GM10248 (cell line): ENCODE data around the gene MT1E.

Experiments used
- CTCF ChIA-PET: fragments of 300-600 bp; sonication (Branson Sonifier 250); formaldehyde crosslinking; extraction: SDS; loops from one replicate; lab custom pipeline; 2021; ENCODE audit warnings: antibody characterized with exemption; lab: Yijun Ruan, JAX
- POLR2A ChIA-PET: fragments of 350-650 bp; sonication (Branson Sonifier 250); formaldehyde crosslinking; extraction: SDS; loops from one replicate; lab custom pipeline; 2020; ENCODE audit warnings: antibody characterized with exemption; lab: Yijun Ruan, JAX
- DNase-seq: peaks from one replicate; pipeline ENCODE4 v3.0.0; 2012; ENCODE audit errors: extremely low spot score
- CTCF ChIP-seq: IDR thresholded peaks from 2 replicates; pipeline ENCODE4 v1.5.1; 2012; ENCODE audit warnings: mild to moderate bottlenecking, low read depth; ENCODE audit errors: extremely low read depth, missing control alignments, control extremely low read depth

MT1E gene

DNA sequence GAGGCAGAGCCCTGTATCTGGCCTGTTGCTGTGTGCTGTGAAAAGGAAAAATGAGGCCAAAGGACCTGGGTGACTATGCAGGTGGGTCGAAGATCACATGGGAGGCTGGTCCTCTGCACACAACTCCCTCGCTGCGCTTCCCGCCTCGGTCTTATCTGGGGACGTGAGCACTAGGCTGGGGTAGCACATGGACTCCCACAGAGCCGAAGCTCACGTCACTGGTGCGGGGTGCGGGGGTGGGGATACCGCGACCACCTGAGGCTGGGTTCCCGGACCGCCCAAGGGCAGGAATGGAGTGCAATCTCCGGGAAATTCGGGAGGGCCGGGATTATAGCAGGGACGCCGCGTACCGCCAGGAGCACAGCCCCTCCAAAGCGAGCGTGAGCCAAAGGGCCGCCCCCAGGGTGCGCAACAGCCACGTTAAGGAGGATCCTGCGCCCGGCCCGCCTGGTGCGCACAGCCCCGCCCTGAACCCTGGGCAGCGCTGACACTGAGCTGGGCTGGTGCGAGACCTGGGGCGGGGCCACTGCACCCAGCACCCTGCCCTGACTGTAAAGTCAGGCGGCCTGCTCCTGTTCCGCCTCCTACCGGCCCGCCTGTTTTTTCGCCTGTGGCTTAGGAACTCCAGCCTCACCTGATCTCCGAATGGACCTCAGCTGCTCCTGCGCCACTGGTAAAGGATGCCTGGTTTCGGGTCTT lies 17.6 kb downstream of the MT1E start:
- no peak for DNase-seq
- ChIA-PET POLR2A (no interaction called here), CTCF (interaction anchor here (1.0 to 2.0 kb wide), 5 partner anchors 15 to 67 kb away, joined by 3 to 7 read pairs (median 3); partner anchors contain the start of gene MT2A)
- TF ChIP-seq CTCF = no peak

DNA sequence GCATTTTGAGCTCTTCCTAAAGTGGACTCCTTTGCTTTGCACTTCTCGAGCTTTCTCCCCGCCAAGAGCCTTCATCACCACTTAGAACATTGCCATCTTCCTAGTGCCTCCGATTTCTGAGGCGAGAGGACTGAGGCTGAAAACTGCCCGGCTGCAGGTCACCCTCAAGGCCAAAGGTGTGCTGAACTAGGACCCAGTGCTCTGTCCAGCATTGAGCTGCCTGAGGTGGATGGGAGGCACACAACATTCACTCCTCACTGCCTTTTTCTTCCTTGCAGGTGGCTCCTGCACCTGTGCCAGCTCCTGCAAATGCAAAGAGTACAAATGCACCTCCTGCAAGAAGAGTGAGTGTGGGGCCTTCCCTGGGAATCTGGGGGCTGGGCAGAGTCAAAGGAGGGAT lies 18.3 kb downstream of the MT1E start:
- ChIA-PET CTCF (interaction anchor here (1.2 to 2.0 kb wide), 3 partner anchors 34 to 67 kb away, joined by 3 to 7 read pairs (median 4); partner anchors contain the start of gene MT2A), POLR2A (no interaction called here)
- DNase-seq = no peak
- TF ChIP-seq CTCF = no peak

DNA sequence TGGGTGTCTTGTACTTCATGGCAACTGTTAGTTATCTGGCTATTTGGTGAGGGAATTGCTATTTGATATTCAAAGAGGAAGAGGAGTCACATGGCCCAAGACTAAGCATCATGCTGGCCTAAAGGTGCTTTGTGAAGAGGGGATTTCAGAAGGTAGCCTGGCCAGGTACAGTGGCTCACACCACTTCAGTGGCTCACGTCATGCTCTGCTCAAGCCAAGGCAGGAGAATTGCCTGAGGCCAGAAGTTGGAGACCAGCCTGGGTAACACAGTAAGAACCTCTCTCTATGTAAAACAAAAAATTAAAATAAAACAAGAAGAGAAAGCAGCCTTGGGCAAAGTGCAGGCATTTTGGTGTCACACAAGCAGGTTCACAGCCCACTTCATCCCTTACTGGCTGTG lies 19.7 kb downstream of the MT1E start:
- DNase-seq = no peak
- ChIA-PET CTCF (no interaction called here), POLR2A (no interaction called here)
- TF ChIP-seq CTCF = no peak

GRCh38 chr16:56645838-56646237 lies 20.3 kb downstream of the MT1E start:
- CTCF ChIA-PET = interaction anchor here (1.1 kb wide), 1 partner anchor 11 kb away, joined by 4 read pairs; no protein-coding TSS in a partner anchor
- POLR2A ChIA-PET = no interaction called here
- TF ChIP-seq CTCF = no peak
- no peak for DNase-seq

DNA sequence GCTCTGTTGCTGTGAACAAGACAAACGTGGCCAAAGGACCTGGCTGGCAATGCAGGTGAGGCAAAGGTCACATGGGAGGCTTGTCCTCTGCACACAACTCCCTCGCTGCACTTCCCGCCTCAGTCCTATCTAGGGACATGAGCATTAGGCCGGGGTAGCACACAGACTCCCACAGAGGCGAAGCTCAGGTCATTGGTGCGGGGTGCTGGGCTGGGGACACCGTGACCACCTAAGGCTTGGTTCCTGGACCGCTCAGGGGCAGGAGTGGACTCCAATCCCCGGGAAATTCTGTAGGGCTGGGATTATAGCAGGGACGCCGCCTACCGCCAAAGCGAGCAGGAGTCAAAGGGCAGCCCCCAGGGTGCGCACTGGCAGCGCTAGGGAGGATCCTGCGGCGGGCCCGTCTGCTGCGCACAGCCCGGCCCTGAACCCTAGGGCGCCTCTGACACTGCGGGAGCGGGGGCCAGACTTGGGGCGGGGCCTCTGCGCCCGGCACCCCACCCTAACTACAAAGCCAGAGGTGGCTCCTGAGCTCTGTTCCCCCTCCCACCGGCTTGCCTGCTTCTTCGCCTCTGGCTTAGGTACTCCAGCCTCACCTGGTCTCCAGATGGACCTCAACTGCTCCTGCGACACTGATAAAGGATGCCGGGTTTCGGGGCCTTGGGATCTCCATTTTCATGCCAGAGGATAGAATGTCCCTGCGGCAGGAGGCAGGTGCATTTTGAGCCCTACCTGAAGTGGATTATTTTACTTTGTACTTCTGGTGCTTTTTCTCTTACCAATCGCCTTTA lies 22.3 kb downstream of the MT1E start:
- TF ChIP-seq CTCF = no peak
- CTCF ChIA-PET = no interaction called here
- DNase-seq = no peak
- POLR2A ChIA-PET = no interaction called here

- no peak for DNase-seq
- ChIA-PET CTCF (no interaction called here), POLR2A (no interaction called here)
- TF ChIP-seq CTCF = no peak
These were observed 23.7 kb downstream of the MT1E start for GRCh38 chr16:56649271-56649670.
